ENCODE results near the gene CYP1A2. TPM values are rescaled to one million over a fixed set of nuclear protein-coding genes. Genes with fewer than 3 reads are reported as not detected.

Gene CYP1A2, protein sequence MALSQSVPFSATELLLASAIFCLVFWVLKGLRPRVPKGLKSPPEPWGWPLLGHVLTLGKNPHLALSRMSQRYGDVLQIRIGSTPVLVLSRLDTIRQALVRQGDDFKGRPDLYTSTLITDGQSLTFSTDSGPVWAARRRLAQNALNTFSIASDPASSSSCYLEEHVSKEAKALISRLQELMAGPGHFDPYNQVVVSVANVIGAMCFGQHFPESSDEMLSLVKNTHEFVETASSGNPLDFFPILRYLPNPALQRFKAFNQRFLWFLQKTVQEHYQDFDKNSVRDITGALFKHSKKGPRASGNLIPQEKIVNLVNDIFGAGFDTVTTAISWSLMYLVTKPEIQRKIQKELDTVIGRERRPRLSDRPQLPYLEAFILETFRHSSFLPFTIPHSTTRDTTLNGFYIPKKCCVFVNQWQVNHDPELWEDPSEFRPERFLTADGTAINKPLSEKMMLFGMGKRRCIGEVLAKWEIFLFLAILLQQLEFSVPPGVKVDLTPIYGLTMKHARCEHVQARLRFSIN
- not detected in 2 replicates for total RNA-seq (2021)
- long read RNA-seq: 0 reads

DNA sequence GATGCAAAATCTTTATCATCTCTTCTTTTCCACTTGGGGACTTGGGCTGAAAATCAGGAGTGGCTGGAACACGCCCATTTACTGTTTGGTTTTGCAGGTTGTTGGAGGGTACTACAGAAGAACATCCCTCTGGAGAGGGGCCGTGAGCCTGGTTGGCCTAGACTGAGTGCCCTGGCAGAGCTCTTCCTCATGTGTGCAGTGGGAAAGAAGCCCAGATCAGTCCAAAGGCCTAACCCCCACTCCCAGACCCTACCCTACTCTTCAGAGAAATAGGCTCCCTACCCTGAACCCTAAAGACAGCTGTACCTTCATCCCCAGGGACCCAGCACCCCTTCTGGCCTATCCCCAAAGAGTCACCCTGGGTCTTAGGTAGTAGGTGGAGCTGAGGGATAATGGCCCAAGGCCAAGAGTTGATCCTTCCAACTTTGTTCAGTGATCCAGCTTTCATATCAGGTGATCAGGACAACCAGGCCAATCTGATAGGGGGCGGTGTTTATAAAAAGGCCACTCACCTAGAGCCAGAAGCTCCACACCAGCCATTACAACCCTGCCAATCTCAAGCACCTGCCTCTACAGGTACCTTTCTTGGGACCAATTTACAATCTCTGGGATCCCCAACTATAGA lies at the start of gene CYP1A2:
CYP1A2 (plus strand) TSS at position 524 of the 625 bp plus-strand sequence. CDS start 894 bp downstream, outside the sequence.
- Histone ChIP-seq H4K20me1 (ENCODE audit: control insufficient read depth, insufficient read depth, insufficient read length) (no peaks in the 10 kb centered on the region), H3K23ac (ENCODE audit: insufficient read length, low read depth, low read length) (no peak within 1 kb of the TSS), H3T11ph (ENCODE audit: low read length) (no peak within 1 kb of the TSS), H3K23me2 (ENCODE audit: insufficient read length, low read depth, low read length, poor library complexity, severe bottlenecking) (no peaks in the 10 kb centered on the region), H2BK120ac (ENCODE audit: low read depth, low read length, poor library complexity, severe bottlenecking) (no peak within 1 kb of the TSS), H3K9me3 (ENCODE audit: control insufficient read depth, low read depth, low read length) (no peaks in the 10 kb centered on the region), H3K14ac (ENCODE audit: insufficient read depth, low read length) (no peak within 1 kb of the TSS; the same call in 1 of the 2 replicates), H3K18ac (ENCODE audit: insufficient read length, low read depth, low read length) (no peak within 1 kb of the TSS), H4K91ac (ENCODE audit: insufficient read length, low read depth, low read length) (no peak within 1 kb of the TSS), H2BK12ac (ENCODE audit: insufficient read length, low read depth, low read length) (no peak within 1 kb of the TSS), H2BK5ac (ENCODE audit: insufficient read length, low read length) (no peak within 1 kb of the TSS), H3K4me1 (ENCODE audit: insufficient read depth, low read length) (no peaks in the 10 kb centered on the region), H3K79me2 (ENCODE audit: insufficient read depth, low read length) (no peaks in the 10 kb centered on the region), H3K9ac (ENCODE audit: extremely low read depth, insufficient read length, low read length) (no peak within 1 kb of the TSS), H2BK20ac (ENCODE audit: low read depth, low read length, poor library complexity, severe bottlenecking) (no peak within 1 kb of the TSS), H4K5ac (ENCODE audit: insufficient read length, low read depth, low read length) (no peak within 1 kb of the TSS), H3K4ac (ENCODE audit: low read depth, low read length) (no peak within 1 kb of the TSS), H3K4me2 (ENCODE audit: insufficient read depth, insufficient read length, low read length) (no peak within 1 kb of the TSS), H3K27ac (ENCODE audit: insufficient read length, low read depth, low read length) (no peak within 1 kb of the TSS), H2BK15ac (ENCODE audit: low read depth, low read length) (no peak within 1 kb of the TSS), H4K8ac (replicated peaks; ENCODE audit: insufficient read length, low read depth, low read length) (no peak within 1 kb of the TSS), H2AFZ (ENCODE audit: low read length) (no peak within 1 kb of the TSS), H2AK5ac (ENCODE audit: insufficient read length, low read length) (no peak within 1 kb of the TSS), H3K79me1 (ENCODE audit: insufficient read depth, low read depth, low read length, poor library complexity, severe bottlenecking) (no peaks in the 10 kb centered on the region), H3K56ac (ENCODE audit: insufficient read length, low read depth, low read length) (no peak within 1 kb of the TSS), H3K27me3 (ENCODE audit: insufficient read depth, low read length) (no peaks in the 10 kb centered on the region; the same call in 1 of the 2 replicates)
- Mint-ChIP-seq H3K9me3 (no peaks in the 10 kb centered on the region), H3K27ac (no peak within 1 kb of the TSS), H3K4me3 (no peak within 1 kb of the TSS), H3K27me3 (ENCODE audit: low read depth) (peaks cover 44% of the 10 kb centered on the region), H3K4me1 (peaks cover 10 to 18% of the 10 kb centered on the region in 2 experiments), H3K36me3 (ENCODE audit: insufficient read depth in 1 of 3, low read depth in 3 of 3) (no peaks in the 10 kb centered on the region)
- no peak for DNase-seq
- TF ChIP-seq, protein P1, sequence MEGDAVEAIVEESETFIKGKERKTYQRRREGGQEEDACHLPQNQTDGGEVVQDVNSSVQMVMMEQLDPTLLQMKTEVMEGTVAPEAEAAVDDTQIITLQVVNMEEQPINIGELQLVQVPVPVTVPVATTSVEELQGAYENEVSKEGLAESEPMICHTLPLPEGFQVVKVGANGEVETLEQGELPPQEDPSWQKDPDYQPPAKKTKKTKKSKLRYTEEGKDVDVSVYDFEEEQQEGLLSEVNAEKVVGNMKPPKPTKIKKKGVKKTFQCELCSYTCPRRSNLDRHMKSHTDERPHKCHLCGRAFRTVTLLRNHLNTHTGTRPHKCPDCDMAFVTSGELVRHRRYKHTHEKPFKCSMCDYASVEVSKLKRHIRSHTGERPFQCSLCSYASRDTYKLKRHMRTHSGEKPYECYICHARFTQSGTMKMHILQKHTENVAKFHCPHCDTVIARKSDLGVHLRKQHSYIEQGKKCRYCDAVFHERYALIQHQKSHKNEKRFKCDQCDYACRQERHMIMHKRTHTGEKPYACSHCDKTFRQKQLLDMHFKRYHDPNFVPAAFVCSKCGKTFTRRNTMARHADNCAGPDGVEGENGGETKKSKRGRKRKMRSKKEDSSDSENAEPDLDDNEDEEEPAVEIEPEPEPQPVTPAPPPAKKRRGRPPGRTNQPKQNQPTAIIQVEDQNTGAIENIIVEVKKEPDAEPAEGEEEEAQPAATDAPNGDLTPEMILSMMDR (conservative IDR thresholded peaks at IDR 0.05): 0 out of 3 replicates have a peak, but pooled peaks have one; percentile 14
- WGBS (ENCODE audit: extremely low coverage, insufficient read length, low lambda C conversion rate): no CpG with 5 or more reads among the region's 3 CpGs

All from H9 (cell line).